ENCODE measurements around the gene PFDN6. TPM values are rescaled to one million over a fixed set of nuclear protein-coding genes. Genes with fewer than 3 reads are reported as not detected.
A peak's percentile ranks its signal among the peaks of the same experiment; 100 is the strongest.

The PFDN6 gene
- total and polyA plus RNA-seq, 8 donors, result 9.7 to 119 (median 19.0) TPM

- intact Hi-C loops (cut with DNase I), result no loop called here
- Histone ChIP-seq H3K36me3 (peaks cover 0 to 31% (median 15%) of the 10 kb centered on the region in 3 donors), H3K9me3 (no peaks in the 10 kb centered on the region), H3K4me3 (peak within 1 kb of the TSS; percentile 35 to 54 (median 38)), H3K27ac (peak within 1 kb of the TSS; percentile 62 to 82 (median 69)), H3K27me3 (no peaks in the 10 kb centered on the region), H3K4me1 (peaks cover 19 to 23% (median 22%) of the 10 kb centered on the region in 3 donors)
- peak in 2 of 4 donors; percentile 12 to 29 for TF ChIP-seq CTCF (IDR thresholded peaks at IDR 0.05)
- ATAC-seq (peak; percentile 53 to 74 (median 63)), FAIRE-seq (no peak), DNase-seq (peak in 5 of 6 donors; percentile 53 to 85 (median 67))
- WGBS, 2 donors, result 29 to 32% methylated on average over 57 to 80 of the region's 80 CpGs
Measured at GRCh38 chr6:33276864-33277662, 12.3 kb upstream of the PFDN6 start, which contains the start of gene B3GALT4. Gene B3GALT4 (plus strand): TSS chr6:33277123. CDS start chr6:33277420, 297 bp downstream.

- intact Hi-C loops (cut with DNase I), result no loop called here
- DNase-seq (peak in 3 of 6 donors; percentile 32 to 81 (median 59)), FAIRE-seq (no peak), ATAC-seq (peak in 3 of 4 donors; percentile 4 to 6 (median 6))
- Histone ChIP-seq H3K4me3 (peak overlapping the region; percentile 35 to 54 (median 38)), H3K36me3 (peaks cover 0 to 31% (median 15%) of the 10 kb centered on the region in 3 donors), H3K4me1 (peaks cover 16 to 23% (median 19%) of the 10 kb centered on the region in 3 donors), H3K27ac (peak overlapping the region; percentile 62 to 82 (median 69)), H3K9me3 (no peaks in the 10 kb centered on the region), H3K27me3 (no peaks in the 10 kb centered on the region)
- no peak for TF ChIP-seq CTCF (IDR thresholded peaks at IDR 0.05)
- WGBS, 2 donors, result 69 to 76% methylated on average over 39 of the region's 39 CpGs
Measured at GRCh38 chr6:33277663-33278391, 11.6 kb upstream of the PFDN6 start.

GRCh38 chr6:33278392-33278741 lies 11.0 kb upstream of the PFDN6 start:
- intact Hi-C loops (cut with DNase I), result no loop called here
- FAIRE-seq, result no peak
- Histone ChIP-seq H3K27me3 (no peaks in the 10 kb centered on the region), H3K9me3 (no peaks in the 10 kb centered on the region), H3K4me3 (no peak overlapping the region), H3K27ac (peak overlapping the region in 1 of 4 donors; percentile 72), H3K36me3 (peaks cover 0 to 31% (median 15%) of the 10 kb centered on the region in 3 donors), H3K4me1 (peaks cover 11 to 19% (median 16%) of the 10 kb centered on the region in 3 donors)
- 79 to 90% methylated on average over 9 of the region's 9 CpGs for WGBS, 2 donors
- DNase-seq, result no peak
- no peak for ATAC-seq
- TF ChIP-seq CTCF (IDR thresholded peaks at IDR 0.05), result no peak

- Histone ChIP-seq H3K9me3 (no peaks in the 10 kb centered on the region), H3K4me3 (no peak overlapping the region), H3K27me3 (no peaks in the 10 kb centered on the region), H3K4me1 (peaks cover 7 to 16% (median 13%) of the 10 kb centered on the region in 3 donors), H3K36me3 (peaks cover 0 to 31% (median 15%) of the 10 kb centered on the region in 3 donors), H3K27ac (no peak overlapping the region)
- ATAC-seq (no peak), FAIRE-seq (no peak), DNase-seq (peak in 1 of 6 donors; percentile 11)
- intact Hi-C loops (cut with DNase I), result no loop called here
- WGBS, 2 donors, result 79 to 89% methylated on average over 3 of the region's 3 CpGs
- no peak for TF ChIP-seq CTCF (IDR thresholded peaks at IDR 0.05)
Measured at GRCh38 chr6:33278810-33279209, 10.6 kb upstream of the PFDN6 start.

Data from pancreas (tissue), 10 donors.